HG03521 (cell line): ENCODE results near the gene TEX44.
"Not testable (repeated sequence)": the region's sequence is repeated elsewhere in the genome, so short reads cannot be mapped to it uniquely, and the experiment has no call there.

ENCODE experiments used
- ATAC-seq: cut with Tn5 transposase; IDR thresholded peaks from one replicate; pipeline ENCODE4 v1.9.1; 2021; ENCODE audit warnings: mild to moderate bottlenecking, moderate library complexity; ENCODE audit not compliant: unreplicated experiment

TEX44 gene

DNA sequence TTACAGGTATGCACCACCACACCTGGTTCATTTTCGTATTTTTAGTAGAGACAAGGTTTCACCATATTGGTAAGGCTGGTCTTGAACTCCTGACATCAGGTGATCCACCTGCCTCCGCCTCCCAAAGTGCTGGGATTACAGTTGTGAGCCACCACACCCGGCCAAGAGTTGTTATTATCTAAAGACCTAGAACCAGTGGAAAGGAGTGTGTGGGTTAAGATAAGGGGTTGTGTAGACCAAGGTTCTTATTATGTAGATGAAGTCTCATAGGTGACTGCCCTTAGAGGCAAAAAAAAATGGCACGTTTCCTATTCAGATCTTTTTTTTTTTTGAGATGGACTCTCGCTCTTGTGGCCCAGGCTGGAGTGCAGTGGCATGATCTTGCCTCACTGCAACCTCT lies 21.7 kb upstream of the TEX44 start:
- not testable (repeated sequence) for ATAC-seq

DNA sequence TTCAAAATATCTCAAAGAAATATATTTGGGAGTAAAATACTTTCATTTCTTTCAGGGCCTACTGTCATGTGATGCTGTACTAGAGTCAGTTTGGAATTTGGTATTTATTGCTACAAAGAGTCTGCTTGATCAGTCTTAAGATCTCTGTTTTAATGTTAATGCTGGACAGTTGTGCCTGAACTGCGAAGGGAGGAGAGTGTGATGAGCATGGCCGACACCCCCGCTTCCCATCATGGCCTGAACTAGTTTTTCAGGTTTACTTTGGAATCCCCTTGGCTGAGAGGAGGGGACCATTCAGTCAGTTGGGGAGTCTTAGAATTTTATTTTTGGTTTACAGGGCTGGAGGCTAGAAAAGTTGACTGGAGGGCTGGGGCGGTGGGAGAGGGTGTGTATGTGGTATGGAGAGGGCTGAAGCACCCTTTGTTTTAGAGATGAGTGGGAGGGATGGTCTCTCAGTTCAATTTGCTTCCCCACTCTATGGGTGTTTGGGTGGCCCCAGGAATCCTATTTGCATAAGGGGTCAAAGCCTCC lies 20.9 kb upstream of the TEX44 start:
- ATAC-seq = no peak

DNA sequence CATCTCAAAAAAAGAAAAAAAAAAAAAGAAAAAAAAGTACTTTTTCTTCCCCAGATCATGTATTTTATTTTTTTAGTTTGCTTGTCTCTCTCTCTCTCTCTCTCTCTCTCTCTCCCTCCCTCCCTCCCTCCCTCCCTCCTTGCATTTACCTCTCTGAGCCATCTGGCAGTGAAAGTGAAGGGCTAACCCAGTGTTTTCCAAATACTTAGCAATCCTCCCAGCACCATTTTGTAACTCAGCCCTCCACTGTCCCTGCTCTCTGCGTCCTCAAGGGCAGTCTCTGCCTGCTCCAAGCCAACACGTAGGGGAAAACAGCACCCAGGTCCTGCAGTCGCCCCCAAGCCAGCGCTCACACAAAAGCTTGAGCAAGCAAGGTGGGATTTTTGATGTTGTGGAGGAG lies 19.6 kb upstream of the TEX44 start:
- ATAC-seq = no peak

DNA sequence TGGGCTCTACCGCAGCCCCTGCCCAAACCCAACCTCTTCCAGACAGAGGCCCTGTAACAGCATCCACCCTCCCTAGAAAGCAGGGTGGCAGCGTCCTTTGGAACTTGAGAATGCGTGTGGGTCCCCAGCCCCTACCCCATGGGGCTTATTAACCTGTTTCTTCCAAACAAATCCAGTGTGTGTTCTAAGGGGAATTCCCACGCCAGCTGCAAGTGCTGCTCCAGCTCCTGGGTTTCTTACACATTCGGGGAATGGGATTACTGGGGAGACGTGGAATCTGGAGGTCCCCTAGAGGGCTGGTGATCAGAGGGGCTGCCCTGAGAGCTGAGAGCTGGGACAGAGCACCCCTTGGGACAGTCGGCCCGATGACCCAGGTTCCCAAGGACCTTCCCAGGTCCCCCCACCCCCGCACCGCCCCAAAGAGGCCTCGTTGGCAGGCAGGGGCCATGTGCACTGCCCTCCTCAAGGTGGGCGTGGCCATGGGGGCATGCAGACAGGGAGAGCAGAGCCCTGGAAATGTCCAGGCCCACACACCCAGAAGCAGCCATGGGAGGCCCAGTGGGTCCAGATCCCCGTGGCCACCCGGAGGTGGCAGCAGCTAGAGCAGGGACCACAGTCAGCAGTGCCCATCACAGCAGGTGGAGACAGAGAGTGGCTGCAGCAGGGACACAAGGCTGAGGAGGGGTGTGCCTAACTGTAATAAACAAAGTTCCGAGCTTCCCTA lies 18.8 kb upstream of the TEX44 start:
- ATAC-seq = no peak

DNA sequence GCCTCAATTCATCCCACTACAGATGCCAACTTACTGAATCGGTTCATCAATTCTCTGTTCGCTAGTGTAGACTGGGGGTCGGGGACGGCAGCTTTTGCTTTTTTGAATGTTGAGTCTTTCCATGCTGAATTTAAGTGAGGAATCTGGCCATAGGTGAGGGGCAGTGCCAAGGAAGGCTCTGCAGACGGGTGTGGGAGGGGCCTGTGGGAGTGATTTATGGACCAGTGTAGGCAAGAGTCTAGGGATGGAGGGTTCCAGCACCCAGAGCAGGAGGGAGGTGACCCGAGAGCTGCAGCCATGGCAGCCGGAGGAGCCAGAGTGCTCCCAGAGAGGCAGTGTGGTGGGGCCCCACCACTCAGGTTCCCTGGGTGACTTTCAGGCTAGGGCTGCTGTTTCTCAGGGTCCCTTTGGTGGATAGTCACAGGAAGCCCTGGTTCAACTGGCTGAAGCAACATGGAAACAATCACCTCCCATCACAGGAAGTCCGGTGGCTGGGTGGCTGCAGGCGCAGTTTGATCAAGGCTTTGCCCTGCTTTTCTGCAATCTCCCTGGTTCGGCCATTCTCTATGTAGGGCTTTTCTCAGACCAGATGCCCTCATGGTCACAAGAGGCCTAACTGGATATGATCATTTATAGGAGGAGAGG lies 16.9 kb upstream of the TEX44 start:
- ATAC-seq = no peak

DNA sequence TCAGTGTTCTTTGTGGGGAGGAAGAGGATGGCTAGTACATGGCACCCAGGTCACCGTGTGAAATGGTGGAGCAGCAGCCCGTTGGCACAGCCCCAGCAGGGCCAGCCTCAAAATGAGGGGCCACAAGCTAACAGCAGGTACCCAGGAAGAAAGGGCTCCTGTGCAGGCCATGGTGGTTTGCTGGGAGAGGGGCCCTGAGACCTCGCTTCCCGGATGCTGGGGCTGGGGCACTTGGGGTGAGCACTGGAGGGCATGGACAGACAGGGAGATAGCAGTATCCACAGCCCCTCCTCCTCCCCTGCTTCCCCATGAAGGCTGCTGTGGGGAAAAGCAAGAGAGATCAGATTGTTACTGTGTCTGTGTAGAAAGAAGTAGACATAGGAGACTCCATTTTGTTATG lies 16.2 kb upstream of the TEX44 start:
- no peak for ATAC-seq

DNA sequence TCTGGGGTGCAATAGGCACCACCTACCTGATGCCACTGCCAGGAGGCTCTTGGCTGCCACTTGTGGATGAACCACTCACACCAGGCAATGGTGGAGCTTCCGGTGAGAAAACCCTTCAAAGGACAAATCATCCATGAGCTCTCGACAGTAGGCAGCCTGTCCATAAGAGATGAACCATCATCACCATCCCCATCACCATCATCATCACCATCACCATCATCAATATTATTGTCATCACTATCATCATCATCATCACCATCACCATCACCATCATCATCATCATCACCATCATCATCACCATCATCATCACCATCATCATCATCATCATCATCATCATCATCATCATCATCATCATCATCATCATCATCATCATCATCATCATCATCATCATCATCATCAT lies 14.0 kb upstream of the TEX44 start:
- ATAC-seq = not testable (repeated sequence)

DNA sequence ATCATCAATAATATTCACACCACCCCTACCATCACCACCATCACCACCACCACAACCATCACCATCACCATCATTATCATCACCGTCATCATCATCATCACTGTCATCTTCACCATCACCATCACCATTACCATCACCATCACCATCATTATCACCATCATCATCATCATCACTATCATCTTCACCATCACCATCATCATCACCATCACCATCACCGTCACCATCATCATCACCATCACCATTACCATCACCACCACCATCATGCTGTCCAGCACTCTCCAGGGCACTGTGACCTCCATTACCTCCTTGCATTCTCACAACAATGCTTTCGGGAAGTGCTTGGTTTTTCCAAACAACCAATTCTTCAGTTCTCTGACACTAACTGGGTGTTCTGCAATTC lies 13.1 kb upstream of the TEX44 start:
- no peak for ATAC-seq

DNA sequence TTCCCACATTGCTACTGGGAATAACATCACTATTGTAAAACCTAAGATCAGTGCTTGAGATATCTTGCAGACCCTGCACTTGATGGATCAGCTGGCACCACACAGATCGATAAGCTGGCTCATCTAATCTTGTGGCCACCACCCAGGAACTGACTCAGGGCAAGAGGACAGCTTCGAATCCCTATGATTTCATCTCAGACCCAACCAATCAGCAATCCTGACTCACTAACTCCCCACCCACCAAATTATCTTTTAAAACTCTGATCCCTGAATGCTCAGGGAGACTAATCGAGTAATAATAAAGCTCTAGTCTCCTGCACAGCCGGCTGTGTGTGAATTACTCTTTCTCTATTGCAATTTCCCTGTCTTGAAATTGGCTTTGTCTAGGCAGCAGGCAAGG lies 11.3 kb upstream of the TEX44 start:
- ATAC-seq = no peak

DNA sequence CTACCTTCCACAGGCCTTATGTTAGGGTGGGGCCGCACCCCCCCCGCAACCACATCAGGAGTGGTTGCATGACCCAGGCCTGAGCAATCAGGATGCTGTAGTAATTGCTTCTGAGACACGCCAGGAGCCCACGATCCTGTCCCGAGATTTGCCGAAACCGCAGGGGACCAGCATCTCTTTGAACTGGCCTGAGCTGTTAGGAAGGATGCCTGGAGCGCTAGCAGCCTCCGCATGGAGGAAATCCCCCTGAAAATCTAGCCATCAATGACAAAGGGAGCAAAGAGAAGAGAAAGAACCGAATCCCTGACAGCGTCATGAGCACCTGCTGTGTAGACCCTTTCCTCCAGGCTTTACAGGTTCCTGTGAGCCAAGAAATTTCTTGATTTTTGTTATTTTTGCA lies 8.7 kb upstream of the TEX44 start:
- no peak for ATAC-seq

DNA sequence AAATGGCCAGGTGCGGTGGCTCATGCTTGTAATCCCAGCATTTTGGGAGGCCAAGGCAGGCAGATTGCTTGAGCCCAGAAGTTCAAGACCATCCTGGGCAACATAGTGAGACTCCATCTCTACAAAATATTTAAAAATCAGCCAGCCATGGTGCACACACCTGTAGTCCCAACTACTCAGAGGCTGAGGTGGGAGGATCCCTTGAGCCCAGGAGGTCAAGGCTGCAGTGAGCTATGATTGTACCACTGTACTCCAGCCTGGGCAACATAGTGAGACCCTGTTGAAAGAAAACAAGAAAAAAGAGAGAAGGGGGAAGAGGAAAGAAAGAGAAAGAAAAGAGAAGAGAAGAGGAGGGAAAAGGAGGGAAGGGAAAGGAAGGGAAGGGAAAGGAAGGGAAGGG lies 4.9 kb upstream of the TEX44 start:
- ATAC-seq = not testable (repeated sequence)

DNA sequence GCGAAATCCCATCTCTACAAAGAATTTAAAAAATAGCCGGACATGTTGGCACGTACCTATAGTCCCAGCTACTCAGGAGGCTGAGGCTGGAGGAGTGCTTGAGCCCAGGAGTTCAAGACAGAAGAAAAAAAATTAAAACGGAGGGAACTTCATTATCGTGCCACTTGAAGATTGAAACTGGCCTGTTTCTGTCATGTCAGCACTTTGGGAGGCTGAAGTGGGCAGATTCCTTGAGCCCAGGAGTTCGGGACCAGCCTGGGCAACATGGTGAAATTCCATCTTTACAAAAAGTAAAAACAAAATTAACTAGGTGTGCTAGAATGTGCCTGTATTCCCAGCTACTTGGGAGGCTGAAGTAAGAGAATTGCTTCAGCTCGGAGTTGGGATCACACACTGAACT lies 3.0 kb upstream of the TEX44 start:
- ATAC-seq = no peak

DNA sequence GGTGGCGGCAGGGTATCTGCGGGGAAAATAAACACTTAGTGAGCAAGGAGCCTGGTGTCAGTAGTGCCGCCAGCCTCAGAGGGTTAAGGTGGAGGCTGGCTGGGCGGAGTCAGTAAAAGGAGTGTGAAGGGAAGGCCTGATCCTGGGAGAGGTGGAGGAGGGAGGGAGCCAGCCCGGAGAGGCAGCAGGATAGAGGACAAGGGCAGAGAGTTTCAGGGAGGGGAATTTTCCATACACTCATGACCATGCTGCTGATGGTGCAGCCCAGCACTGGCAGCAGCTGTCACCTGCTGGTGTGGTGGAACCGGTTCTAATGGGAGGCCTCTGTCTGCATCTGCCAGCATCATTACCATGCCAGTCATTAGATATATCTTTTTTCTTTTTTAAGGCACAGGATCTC lies 2.0 kb upstream of the TEX44 start:
- no peak for ATAC-seq

DNA sequence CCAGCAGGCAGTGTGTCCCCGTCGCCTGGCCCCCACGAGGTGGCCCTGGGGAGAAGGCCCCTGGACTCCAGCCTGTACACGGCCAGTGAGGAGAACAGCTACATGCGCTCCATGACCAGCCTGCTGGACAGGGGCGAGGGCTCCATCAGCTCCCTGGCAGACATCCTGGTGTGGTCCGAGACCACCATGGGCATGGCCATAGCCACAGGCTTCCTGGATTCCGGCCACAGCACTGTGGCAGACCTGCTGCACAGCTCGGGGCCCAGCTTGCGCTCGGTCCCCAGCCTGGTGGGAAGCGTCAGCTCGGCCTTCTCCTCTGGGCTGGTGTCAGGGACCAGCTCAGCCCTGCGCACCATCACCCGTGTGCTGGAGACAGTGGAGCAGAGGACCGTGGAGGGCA lies 1.0 kb downstream of the TEX44 start:
- ATAC-seq = no peak

DNA sequence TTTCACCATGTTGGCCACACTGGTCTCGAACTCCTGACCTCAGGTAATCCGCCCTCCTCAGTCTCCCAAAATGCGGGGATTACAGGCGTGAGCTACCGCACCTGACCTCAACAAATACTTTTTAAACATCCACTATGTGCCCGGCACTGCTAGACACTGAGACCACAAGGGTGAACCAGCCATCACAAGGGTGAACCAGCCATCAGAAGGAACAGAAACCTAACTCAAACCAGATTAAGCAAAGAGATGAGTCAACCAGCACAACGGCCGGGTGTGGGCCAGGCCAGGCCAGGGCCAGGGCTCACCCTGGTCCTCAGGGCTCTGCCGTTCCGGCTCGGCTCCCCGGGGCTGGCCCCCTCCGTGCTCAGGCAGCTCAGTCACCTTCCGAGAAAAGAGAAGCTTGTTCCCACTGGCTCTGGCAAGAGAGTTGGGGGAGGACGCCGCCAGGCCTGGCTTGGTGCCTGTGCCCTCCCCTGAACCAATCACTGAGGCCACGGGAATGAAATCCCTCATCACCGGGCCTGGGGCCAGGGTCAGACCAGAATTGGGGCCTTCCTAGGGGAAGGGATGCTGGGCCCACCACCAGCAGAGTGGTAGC lies 4.4 kb downstream of the TEX44 start:
- ATAC-seq = no peak

DNA sequence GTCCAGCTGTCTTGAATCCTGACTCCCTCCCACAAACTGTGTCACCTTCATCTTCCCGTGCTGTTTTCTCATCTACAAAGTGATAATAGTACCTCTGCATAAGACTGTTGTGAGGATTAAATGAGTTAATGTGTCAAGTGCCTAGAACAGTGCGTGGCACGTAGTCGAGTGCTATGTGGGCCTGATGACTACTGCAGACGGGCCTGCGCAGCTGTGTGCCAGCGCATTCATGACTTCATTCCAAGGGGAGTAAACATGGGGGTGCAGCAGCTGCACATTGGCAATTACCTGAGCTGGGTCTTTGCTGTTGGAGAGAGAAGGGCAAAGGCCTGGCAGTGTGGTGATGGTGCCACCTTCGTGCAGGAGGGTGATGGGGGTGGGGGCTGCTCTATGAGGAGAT lies 5.0 kb downstream of the TEX44 start:
- ATAC-seq = no peak

DNA sequence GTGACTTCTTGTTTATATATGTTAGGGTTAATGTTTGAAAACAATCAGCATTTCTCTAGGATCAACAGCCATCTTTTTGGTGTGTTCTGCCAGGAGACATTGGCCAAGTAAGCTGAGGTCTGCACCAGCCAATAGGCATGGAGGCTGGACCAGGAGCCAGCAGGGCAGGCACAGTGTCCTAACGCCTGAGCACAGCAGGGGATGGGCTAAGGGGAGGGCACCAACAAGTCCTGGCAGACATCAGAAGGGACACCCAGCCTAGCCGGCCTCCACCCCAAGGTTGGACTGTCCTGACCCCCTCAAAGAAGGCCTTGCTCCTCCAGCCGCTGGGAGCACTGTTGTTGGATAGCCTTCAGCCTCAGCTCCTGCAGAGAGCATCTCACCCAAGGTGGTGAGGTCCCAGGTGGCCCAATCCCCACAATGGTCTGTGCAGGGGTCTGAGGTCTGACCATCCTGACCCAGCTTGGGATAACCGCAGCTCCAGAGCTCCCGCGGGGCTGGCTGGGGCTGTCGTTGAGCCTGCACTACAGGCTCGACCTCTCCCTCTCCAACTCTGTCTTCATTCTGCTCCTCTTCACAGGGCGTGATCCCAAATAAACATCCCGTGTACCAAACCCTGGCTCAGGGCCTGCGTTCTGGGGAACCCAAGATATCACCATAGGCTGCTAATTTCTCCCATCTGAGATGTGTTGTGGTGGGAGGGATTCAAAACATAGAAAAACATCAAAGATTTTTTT lies 8.1 kb downstream of the TEX44 start:
- ATAC-seq = no peak

DNA sequence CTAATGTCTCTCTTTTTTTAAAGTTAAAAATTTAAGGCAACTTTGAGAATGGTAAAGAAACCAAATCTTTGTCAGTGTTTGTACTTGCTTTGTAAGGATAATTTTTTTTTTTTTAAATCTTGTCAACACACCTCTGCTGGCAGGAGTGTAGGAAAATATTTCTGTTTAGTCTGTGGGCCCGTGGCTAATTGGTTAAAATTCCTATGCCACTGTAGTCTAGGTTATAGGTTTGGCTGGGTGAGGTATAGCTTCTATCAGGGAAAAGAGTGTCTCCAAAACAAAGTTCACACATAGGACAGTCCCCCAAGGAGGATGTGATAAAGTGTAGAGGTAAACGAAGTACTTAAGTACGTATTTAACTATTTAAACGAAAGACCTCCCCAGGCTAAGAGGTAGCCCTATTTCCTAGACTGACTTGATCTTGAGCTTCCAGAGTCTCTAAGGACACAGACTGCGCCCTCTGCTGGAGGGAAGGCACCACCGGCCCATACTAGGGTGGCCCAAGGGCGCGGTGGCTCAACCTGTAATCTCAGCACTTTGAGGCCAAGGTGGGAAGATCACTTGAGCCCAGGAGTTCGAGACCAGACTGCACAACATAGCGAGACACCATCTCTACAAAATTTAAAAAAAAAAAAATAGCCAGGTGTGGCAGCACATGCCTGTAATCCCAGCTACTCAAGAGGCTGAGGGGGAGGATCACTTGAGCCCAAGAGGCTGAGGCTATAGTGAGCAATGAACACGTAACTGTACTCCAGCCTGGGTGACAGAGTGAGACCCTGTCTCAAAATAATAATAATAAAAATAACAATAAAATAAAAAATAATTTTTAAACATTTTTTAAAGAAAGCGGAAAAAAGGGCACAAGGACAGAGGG lies 8.9 kb downstream of the TEX44 start:
- ATAC-seq = no peak

DNA sequence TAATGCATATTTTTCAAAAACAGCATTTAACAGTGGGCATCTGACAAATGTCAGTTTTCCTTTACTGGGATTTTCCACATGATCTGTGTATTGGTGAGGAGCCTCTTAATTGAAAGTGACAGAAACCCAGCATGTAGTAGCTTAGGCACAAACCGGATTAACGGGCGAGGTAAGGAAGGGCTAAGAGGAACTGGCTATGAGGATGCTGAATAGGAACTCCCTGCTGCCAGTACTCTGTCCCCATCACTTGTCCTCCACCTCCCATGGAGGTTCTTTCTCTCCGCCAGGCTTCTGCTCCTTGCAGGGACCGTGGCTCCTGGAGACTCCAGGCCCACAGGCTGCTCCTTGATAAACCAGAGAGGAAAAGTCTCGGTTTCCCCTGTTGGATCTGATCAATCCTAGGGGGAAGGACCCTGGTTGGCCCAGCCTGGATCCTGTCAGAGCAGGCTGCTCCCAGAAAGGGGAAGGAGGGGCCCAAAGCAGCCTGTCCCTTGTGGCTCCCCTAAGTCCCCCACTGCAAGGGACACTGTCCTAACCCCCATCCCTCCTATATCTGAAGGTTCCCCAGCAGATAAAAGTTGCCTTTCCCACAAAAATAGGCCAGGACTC lies 10.3 kb downstream of the TEX44 start:
- ATAC-seq = no peak

DNA sequence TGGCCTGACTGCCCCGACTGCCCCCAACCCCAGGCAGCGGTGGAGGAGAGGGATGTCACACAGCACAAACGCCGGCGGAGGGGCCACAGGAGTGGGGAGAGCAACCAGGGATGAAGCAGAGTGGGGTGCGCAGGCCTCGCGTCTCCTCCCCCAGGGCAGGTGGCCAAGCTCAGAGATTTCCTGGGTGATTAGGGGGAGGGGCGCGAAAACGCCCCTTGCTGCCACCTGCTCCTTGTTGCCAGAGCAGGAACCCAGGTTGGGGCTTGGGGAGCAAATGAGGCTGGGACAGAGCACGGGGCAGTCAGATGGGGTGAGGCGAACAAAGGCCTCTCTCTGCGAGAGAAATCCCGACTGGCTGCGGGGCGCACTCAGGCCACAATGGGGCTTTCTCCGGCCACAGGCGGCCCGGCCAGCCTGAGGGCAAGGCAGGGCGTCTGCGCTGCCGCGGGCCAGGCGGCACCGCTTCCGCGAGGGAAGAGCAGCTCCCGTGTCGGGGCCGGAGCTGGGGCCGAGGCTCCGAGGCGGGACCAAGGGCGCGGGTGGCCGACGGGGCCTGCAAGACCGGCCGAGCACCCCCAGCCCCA lies 11.5 kb downstream of the TEX44 start:
- no peak for ATAC-seq
